GM12878 (cell line): Measurements from ENCODE around the gene FIZ1. TPM values are rescaled to one million over a fixed set of nuclear protein-coding genes. Genes with fewer than 3 reads are reported as not detected.
A peak's percentile ranks its signal among the peaks of the same experiment; 100 is the strongest.

ENCODE experiments used
- CBX3 ChIP-seq: fragments of 200-600 bp; sonication (generic); IDR thresholded peaks from 2 replicates; pipeline ENCODE4 v1.6.1; 2016; ENCODE audit warnings: low read depth, borderline replicate concordance
- CEBPZ ChIP-seq: fragments of 150-350 bp; IDR thresholded peaks from 2 replicates; pipeline ENCODE4 v1.6.1; 2016; ENCODE audit warnings: low read depth, low read length
- CHD2 ChIP-seq: IDR thresholded peaks from 2 replicates; pipeline ENCODE4 v1.6.1; 2011; ENCODE audit warnings: low read depth, low read length, improper control_type of control experiment, borderline replicate concordance
- DPF2 ChIP-seq: fragments of 450-650 bp; IDR thresholded peaks from 2 replicates; pipeline ENCODE4 v1.6.1; 2017; ENCODE audit warnings: mild to moderate bottlenecking
- E2F4 ChIP-seq: IDR thresholded peaks from 2 replicates; pipeline ENCODE4 v1.6.1; 2012; ENCODE audit warnings: low read depth, low read length, improper control_type of control experiment
- HCFC1 ChIP-seq: fragments of 150-350 bp; IDR thresholded peaks from 2 replicates; pipeline ENCODE4 v1.6.1; 2014; ENCODE audit warnings: low read length
- IKZF1 ChIP-seq: fragments of 450-650 bp; conservative IDR thresholded peaks from 2 replicates; pipeline ENCODE4 v1.6.1; 2017; ENCODE audit warnings: antibody characterized with exemption, mild to moderate bottlenecking
- MLLT1 ChIP-seq: fragments of 450-650 bp; IDR thresholded peaks from 2 replicates; pipeline ENCODE4 v1.6.1; 2016; ENCODE audit warnings: mild to moderate bottlenecking
- MXI1 ChIP-seq: fragments of 150-350 bp; IDR thresholded peaks from 2 replicates; pipeline ENCODE4 v1.6.1; 2011; ENCODE audit warnings: low read depth, mild to moderate bottlenecking, inconsistent platforms, low read length, improper control_type of control experiment
- ZBTB4 ChIP-seq: fragments of 450-650 bp; formaldehyde crosslinking; IDR thresholded peaks from 2 replicates; pipeline ENCODE4 v1.4.0; 2022; ENCODE audit warnings: mild to moderate bottlenecking, moderate library complexity
- ZNF24 ChIP-seq: fragments of 450-650 bp; IDR thresholded peaks from 2 replicates; pipeline ENCODE4 v1.6.1; 2017; ENCODE audit warnings: antibody characterized with exemption, mild to moderate bottlenecking
- polyA plus RNA-seq, 11 experiments: library from polyadenylated mRNA; depleted of rRNA in 4 of 11; unstranded in 6 of 11; stranded (reverse) in 5 of 11; fragments of >200 nt; fragmentation: Nextera tagmentation in 4 of 11; fragmentation: Illumina TruSeq in 1 of 11; extraction: Ambion mirVana in 4 of 11; extraction: Trizol in 1 of 11; gene quantifications; 1 replicate in 1 of 11; 2 replicates in 10 of 11; pipeline versions ENCODE4 v1.2.1 to v1.2.3, GENCODE V29; 2011 to 2016; ENCODE audit warnings: inconsistent platforms in 2 of 11, missing spikeins in 2 of 11, low read depth in 1 of 11
- total RNA-seq, 4 experiments: library from RNA; depleted of rRNA in 3 of 4; stranded (reverse); fragments of >200 nt in 3 of 4; fragmentation: Illumina TruSeq in 1 of 4; extraction: Trizol in 1 of 4; gene quantifications; 2 replicates each; pipeline versions ENCODE4 v1.2.1 to v1.2.3, GENCODE V29; 2013 to 2021
- TF ChIP-seq, protein P1 (sequence below): fragments of 450-650 bp; IDR thresholded peaks from 2 replicates; pipeline ENCODE4 v1.6.1; 2017; ENCODE audit warnings: mild to moderate bottlenecking, low read depth, inconsistent platforms; ENCODE audit not compliant: poor library complexity, severe bottlenecking
- TF ChIP-seq, protein P2 (sequence below): IDR thresholded peaks from 2 replicates; pipeline ENCODE4 v1.6.1; 2011; ENCODE audit warnings: low read depth, mild to moderate bottlenecking, low read length, moderate library complexity, borderline replicate concordance; ENCODE audit errors: extremely low read depth

FIZ1 gene
- total and polyA plus RNA-seq, 10 of the 15 experiments (the other 5 are each of a cell fraction or from before 2014, with no cell fraction given), result 0.60 to 16.8 (median 4.2) TPM

DNA sequence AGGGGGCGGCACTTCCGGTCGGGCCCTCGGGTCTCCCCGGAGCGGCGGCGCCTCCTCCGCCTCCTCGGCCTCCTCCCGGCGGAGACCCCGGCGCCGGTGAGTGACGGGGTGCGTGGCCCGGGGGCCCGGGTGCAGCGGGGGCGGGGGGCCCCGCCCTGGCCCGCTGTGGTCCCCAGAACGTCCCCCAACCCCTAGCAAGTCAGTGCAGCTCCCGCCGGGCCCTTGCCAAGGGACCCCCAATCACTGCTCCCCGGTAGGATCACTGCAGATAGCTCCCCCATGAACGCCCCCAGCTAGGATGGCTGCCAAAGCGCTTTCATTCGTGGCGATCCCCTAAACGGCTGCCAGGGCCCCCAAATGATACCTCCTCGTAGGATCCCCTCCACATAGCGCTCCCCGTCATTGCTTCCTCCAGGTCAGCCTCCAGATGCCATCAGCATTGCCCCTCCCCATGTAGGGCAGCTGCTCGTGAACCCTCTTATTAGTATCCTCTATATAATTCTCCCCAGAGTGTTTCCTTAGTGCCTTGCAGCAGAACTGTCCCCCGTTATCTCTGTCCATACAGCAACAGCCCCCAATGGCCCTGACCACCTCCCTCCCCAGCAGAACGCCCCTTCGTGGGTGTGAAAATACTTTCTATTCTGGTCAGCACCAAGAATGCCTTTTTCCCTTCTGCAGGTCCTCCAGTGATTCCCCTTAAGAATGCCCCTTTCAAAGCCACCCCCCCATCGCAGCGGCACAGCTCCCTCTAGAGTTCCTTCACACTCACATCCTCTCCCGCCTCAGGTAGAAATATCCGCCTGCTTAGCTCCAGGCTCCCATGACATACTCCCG is 6.5 kb upstream of the FIZ1 start, which contains the start of gene ZNF865 (continued):
- TF ChIP-seq IKZF1 (peak; percentile 68; the same call in 1 of the 2 replicates), E2F4 (no peak), ZBTB4 (CRISPR knock-in tag) (no peak), DPF2 (peak; percentile 65; the same call in 1 of the 2 replicates), CHD2 (0 out of 2 replicates have a peak, but pooled peaks have one; percentile 35), HCFC1 (peak; percentile 31; the same call in 1 of the 2 replicates), MLLT1 (no peak), CEBPZ (no peak), CBX3 (no peak), ZNF24 (no peak), MXI1 (no peak)
- TF ChIP-seq, protein P1, sequence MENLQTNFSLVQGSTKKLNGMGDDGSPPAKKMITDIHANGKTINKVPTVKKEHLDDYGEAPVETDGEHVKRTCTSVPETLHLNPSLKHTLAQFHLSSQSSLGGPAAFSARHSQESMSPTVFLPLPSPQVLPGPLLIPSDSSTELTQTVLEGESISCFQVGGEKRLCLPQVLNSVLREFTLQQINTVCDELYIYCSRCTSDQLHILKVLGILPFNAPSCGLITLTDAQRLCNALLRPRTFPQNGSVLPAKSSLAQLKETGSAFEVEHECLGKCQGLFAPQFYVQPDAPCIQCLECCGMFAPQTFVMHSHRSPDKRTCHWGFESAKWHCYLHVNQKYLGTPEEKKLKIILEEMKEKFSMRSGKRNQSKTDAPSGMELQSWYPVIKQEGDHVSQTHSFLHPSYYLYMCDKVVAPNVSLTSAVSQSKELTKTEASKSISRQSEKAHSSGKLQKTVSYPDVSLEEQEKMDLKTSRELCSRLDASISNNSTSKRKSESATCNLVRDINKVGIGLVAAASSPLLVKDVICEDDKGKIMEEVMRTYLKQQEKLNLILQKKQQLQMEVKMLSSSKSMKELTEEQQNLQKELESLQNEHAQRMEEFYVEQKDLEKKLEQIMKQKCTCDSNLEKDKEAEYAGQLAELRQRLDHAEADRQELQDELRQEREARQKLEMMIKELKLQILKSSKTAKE, result peak; percentile 49
- TF ChIP-seq, protein P2, sequence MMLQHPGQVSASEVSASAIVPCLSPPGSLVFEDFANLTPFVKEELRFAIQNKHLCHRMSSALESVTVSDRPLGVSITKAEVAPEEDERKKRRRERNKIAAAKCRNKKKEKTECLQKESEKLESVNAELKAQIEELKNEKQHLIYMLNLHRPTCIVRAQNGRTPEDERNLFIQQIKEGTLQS, result no peak
